Measurements from ENCODE around the gene MAP6D1. TPM values are rescaled to one million over a fixed set of nuclear protein-coding genes. Genes with fewer than 3 reads are reported as not detected.

MAP6D1 gene
- total RNA-seq, 1 experiment from 2014 or later, result 2.9 TPM

DNA sequence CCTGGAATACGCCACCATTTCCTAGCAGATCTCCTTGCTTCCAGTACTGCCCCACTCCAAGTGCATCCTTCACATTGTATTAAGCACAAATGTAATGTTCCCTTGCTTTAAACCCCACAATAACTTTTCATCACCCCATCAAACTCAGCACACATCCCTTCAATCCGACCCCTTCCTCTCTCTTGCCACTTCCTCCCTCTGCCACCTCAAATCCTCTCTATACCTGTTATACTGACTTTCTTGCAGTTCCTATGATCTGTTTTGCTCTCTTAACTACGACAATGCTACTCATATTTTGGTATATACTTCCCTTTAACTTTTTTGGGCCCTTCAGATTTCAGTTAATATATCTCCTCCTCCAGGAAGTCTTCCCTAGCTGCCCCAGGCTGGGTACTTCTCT, 45.2 kb upstream of the MAP6D1 start:
- POLR2A ChIA-PET, result no interaction called here
- Histone ChIP-seq H3K27me3 (replicated peaks; ENCODE audit: control insufficient read depth, insufficient read depth, low read length) (no peaks in the 10 kb centered on the region), H3K36me3 (ENCODE audit: control insufficient read depth, insufficient read depth, low read length) (no peaks in the 10 kb centered on the region; the same call in 1 of the 2 replicates), H3K4me3 (ENCODE audit: low read depth, low read length) (no peak overlapping the region), H3K4me1 (peaks cover 11% of the 10 kb centered on the region), H3K9me3 (no peaks in the 10 kb centered on the region)
- CTCF ChIA-PET, result no interaction called here
- BruUV-seq (replicated peaks), result no TSS peak
- Mint-ChIP-seq H3K4me3 (ENCODE audit: unreplicated experiment) (no peak overlapping the region), H3K9me3 (ENCODE audit: unreplicated experiment) (no peaks in the 10 kb centered on the region), H3K27me3 (ENCODE audit: insufficient read depth, unreplicated experiment) (no peaks in the 10 kb centered on the region), H3K4me1 (ENCODE audit: low read depth, unreplicated experiment) (no peaks in the 10 kb centered on the region), H3K36me3 (ENCODE audit: insufficient read depth, unreplicated experiment) (peaks cover 22% of the 10 kb centered on the region), H3K27ac (ENCODE audit: unreplicated experiment) (no peak overlapping the region)
- intact Hi-C loops (cut with micrococcal nuclease; ENCODE audit: unreplicated experiment), result no loop called here
- no peak for DNase-seq
- TF ChIP-seq, protein P1, sequence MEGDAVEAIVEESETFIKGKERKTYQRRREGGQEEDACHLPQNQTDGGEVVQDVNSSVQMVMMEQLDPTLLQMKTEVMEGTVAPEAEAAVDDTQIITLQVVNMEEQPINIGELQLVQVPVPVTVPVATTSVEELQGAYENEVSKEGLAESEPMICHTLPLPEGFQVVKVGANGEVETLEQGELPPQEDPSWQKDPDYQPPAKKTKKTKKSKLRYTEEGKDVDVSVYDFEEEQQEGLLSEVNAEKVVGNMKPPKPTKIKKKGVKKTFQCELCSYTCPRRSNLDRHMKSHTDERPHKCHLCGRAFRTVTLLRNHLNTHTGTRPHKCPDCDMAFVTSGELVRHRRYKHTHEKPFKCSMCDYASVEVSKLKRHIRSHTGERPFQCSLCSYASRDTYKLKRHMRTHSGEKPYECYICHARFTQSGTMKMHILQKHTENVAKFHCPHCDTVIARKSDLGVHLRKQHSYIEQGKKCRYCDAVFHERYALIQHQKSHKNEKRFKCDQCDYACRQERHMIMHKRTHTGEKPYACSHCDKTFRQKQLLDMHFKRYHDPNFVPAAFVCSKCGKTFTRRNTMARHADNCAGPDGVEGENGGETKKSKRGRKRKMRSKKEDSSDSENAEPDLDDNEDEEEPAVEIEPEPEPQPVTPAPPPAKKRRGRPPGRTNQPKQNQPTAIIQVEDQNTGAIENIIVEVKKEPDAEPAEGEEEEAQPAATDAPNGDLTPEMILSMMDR (IDR thresholded peaks at IDR 0.05; ENCODE audit: insufficient read depth in 1 of 2, low read depth in 1 of 2, low read length in 1 of 2, severe bottlenecking in 1 of 2, unreplicated experiment in 1 of 2), result no peak

DNA sequence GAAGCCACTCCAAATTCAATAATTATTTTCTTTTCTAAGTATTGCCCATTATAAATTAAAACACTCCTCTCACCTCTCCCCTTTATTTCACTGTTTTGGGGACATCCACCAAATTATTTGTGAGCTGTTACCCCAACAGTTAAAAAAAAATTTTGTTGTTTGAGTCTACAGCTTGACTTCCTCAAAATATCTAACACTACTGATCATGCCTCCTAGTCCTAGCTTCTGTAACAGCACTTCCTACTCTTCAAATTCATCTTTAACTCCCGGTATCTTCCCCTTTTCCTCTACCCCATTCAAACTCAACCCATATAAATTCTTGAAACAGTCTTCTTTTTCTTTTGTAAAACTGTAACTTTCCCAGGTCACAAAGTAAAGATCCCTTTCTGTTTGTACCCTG, 43.4 kb upstream of the MAP6D1 start:
- no peak overlapping the region for H3K4me3 ChIP-seq (ENCODE audit: low read depth, low read length)
- Mint-ChIP-seq H3K9me3 (ENCODE audit: unreplicated experiment) (no peaks in the 10 kb centered on the region), H3K27ac (ENCODE audit: unreplicated experiment) (no peak overlapping the region), H3K4me1 (ENCODE audit: low read depth, unreplicated experiment) (no peaks in the 10 kb centered on the region), H3K4me3 (ENCODE audit: unreplicated experiment) (no peak overlapping the region), H3K36me3 (ENCODE audit: insufficient read depth, unreplicated experiment) (peaks cover 37% of the 10 kb centered on the region), H3K27me3 (ENCODE audit: insufficient read depth, unreplicated experiment) (no peaks in the 10 kb centered on the region)
- no TSS peak for BruUV-seq (replicated peaks)
- peaks cover 3% of the 10 kb centered on the region for H3K4me1 ChIP-seq
- no peaks in the 10 kb centered on the region for H3K27me3 ChIP-seq (replicated peaks; ENCODE audit: control insufficient read depth, insufficient read depth, low read length)
- intact Hi-C loops (cut with micrococcal nuclease; ENCODE audit: unreplicated experiment), result no loop called here
- TF ChIP-seq, protein P1 (IDR thresholded peaks at IDR 0.05; ENCODE audit: insufficient read depth in 1 of 2, low read depth in 1 of 2, low read length in 1 of 2, severe bottlenecking in 1 of 2, unreplicated experiment in 1 of 2), result no peak
- CTCF ChIA-PET, result no interaction called here
- no peaks in the 10 kb centered on the region for H3K9me3 ChIP-seq
- no peak for DNase-seq
- POLR2A ChIA-PET, result no interaction called here
- peaks cover 2% of the 10 kb centered on the region; the same call in 1 of the 2 replicates for H3K36me3 ChIP-seq (ENCODE audit: control insufficient read depth, insufficient read depth, low read length)

DNA sequence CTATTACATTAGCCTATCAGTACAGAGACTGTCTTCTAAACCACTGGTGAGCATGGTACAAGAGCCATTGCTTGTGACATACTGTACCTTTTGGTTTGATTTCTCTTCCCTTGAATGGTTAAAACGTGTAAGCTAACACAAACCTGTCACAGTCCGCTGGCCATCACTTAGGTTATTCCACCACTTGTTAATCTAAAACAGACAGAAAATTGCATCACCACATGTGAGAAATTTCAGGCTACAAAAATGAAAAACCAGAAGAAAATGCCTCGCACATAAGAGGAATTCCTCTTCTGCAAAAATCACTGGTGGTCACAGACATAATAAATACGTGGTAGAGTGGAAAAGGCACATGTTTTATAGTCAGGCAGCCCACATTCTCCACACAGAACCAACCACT, 37.2 kb upstream of the MAP6D1 start:
- BruUV-seq (replicated peaks), result no TSS peak
- no peaks in the 10 kb centered on the region for H3K9me3 ChIP-seq
- H3K4me1 ChIP-seq, result no peaks in the 10 kb centered on the region
- no peak overlapping the region for H3K4me3 ChIP-seq (ENCODE audit: low read depth, low read length)
- TF ChIP-seq, protein P1 (IDR thresholded peaks at IDR 0.05; ENCODE audit: insufficient read depth in 1 of 2, low read depth in 1 of 2, low read length in 1 of 2, severe bottlenecking in 1 of 2, unreplicated experiment in 1 of 2), result no peak
- no peak overlapping the region for H3K27ac Mint-ChIP-seq (ENCODE audit: unreplicated experiment)
- DNase-seq, result no peak
- POLR2A ChIA-PET, result no interaction called here
- peaks cover 61% of the 10 kb centered on the region for H3K36me3 Mint-ChIP-seq (ENCODE audit: insufficient read depth, unreplicated experiment)
- no peak overlapping the region for H3K4me3 Mint-ChIP-seq (ENCODE audit: unreplicated experiment)
- H3K27me3 ChIP-seq (replicated peaks; ENCODE audit: control insufficient read depth, insufficient read depth, low read length), result no peaks in the 10 kb centered on the region
- peaks cover 2% of the 10 kb centered on the region; the same call in 1 of the 2 replicates for H3K36me3 ChIP-seq (ENCODE audit: control insufficient read depth, insufficient read depth, low read length)
- H3K9me3 Mint-ChIP-seq (ENCODE audit: unreplicated experiment), result no peaks in the 10 kb centered on the region
- no peaks in the 10 kb centered on the region for H3K4me1 Mint-ChIP-seq (ENCODE audit: low read depth, unreplicated experiment)
- intact Hi-C loops (cut with micrococcal nuclease; ENCODE audit: unreplicated experiment), result no loop called here
- CTCF ChIA-PET, result no interaction called here
- H3K27me3 Mint-ChIP-seq (ENCODE audit: insufficient read depth, unreplicated experiment), result no peaks in the 10 kb centered on the region
